GM04503 (cell line): ENCODE data around the gene ANKRD6.

Source experiments
- DNase-seq: peaks from one replicate; pipeline ENCODE4 v3.0.0-alpha.2; 2012; ENCODE audit warnings: low read depth

ANKRD6 gene

DNA sequence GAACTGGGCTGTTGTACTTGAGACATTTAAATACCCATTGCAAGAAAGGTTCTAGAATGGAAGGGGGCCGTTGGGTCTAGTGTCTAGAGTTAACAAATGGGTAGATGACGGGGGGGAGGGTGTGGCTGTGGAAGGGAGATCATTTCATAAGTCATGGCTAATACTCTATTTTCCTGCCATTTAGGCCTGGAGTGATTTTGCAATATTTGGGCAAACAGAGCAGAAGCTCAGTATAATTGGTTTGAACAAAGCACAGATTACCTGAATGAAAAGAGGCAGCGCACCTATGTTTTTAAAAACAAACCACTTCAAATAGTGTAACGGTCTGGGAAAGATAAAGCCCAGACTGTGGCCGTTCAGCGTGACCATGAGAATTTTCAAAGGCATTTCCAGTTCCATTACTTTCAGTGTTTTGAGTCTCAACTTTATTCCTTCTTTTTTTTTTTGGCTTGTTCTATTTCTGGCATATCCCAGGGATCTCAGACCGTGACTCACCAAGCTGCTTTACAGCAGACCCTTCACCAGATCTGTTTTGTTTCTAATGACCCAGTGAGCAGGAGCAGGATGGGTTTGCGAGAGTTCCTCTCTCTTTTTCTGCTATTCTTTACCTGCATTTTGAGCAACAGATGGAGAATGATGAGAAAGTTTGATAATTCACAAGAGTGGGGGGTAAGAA lies 131.9 kb downstream of the ANKRD6 start:
- DNase-seq = no peak

DNA sequence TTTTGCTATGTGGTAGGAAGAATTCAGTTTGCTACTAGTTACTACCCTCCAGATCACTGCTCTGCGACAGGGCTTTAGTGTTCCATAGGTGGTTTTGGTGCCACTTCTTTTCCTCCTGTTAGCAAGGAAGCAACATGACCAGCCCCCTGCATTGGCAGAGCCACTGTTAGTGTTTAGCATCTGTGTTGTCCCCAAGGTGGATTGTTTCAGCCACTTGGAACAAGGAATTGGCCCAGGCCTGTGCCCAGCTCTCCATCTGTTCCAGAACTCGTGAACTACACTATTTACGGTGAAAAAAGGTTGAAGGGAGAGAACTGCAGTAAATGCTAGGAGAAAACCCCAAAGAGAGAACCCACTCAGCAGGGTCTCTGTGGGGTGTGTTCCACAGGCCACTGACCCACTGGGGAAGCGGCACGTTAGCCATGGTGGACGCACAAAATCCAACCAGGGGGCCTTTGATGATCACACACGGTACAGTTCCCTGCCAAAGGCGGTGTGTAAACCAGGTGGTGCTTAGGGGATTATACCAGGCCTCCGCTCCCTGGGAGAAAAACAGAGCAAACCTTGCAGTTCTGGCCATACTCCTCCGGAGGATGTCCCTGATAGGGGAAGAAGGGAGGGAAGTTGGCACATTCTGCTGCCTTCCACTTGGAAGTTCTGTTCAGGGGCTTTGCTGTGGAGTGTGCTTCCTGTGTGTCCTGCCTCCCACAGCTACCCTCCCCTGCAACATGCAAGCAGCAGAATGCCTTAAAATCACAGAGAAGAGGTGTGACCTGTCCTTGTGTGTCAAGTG lies 133.3 kb downstream of the ANKRD6 start:
- DNase-seq = no peak

DNA sequence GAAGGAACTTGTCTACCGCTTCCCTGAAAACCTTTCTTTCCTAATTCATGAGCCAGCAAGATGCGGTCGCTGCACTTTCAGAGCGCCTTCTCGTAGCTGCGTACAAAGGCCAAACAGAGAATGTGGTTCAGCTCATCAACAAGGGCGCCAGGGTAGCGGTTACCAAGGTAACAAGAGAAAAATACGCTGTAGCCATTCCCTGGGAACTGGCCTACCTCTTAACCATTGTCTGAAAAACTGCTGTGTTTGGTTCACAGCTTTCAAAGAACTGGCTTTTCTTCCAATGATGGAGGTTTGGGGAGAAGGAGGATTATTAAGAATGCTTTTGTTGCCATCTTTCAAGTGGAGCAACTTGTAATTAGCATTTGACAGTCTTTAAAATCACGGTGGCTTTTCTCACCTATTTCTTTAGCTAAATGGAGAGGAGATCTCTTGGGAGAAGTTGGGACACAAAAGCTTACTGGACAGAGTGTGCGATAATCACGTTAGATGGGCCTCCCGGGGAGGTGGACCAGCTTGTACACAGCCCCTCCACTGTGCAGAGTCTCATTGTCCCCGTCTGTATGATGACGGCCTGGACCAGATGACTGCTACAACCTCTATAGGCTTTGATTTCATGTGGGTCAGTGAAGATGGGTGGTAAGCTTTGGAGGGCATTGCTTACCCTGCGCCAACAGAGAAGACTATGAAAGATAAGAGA lies 134.1 kb downstream of the ANKRD6 start:
- DNase-seq = no peak

- no peak for DNase-seq
These were observed 134.9 kb downstream of the ANKRD6 start for GRCh38 chr6:89567630-89568390.

DNA sequence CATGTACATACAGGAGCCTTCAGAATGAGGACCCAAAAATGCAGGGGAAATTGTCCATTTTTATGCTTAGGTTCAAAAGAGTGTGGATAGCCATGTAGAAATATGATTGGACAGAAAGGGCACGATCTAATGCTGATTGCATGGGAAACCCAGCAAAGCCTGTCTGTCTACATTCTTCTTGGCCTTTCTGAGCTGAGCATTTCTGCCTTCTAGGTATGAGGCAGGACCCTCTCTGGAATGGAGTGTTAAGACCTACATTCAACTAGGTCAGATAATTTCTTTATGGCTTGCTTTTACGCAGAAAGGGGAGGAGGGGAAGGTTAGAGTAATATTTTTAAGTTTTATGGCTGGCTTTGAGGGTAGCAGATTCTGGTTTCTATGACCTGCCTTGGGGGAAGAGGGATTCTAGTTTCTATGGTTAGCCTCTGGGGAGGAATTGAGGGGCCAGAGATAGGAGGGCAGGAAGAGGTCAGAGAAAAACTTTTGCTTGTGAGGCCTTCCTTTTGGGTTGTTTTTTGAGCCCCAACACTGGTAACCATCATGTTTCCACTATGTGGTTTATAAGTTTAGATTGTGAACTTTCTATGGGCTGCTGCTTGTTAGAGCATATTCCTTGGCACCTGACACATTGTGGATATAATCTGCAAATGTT lies 142.1 kb downstream of the ANKRD6 start:
- DNase-seq = no peak

DNA sequence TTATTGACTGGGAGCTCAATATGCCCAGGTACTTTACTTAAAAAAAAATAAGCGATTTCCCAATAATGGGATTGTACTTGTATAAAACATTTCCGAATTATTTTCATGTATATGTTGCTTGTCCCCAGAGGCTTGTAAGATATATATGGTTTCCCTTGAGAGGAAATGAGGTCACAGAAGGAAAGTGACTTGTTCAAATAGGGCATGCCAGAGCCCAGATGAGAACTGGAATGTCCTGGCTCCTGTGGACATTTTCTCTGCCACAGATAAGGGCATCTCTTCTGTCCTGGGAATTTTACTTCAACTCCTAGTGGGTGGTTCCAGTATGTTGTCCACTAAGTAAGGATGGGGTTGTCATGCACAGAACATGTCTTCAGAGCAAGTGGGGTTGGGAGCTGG lies 142.6 kb downstream of the ANKRD6 start:
- no peak for DNase-seq

GRCh38 chr6:89580997-89581666 lies 148.2 kb downstream of the ANKRD6 start:
- DNase-seq = no peak

DNA sequence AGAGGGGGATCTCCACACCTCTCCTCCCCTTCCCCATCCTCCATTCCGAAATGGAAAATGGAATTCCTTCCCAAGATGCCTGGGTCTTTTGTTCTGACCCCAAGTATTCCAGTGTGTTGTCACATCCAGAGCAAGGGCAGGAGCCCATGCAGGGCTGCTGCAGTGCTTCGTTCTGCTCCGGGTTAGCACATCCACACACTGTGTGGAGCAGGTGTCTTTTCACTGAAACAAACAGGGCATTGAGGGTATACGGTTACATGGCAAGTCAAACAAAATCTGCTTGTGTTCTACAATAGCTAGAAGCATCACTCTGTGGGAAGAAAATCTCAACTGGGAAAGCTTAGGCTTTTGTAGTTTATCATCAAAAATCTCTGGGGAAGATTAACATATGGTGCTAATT lies 148.7 kb downstream of the ANKRD6 start:
- no peak for DNase-seq

DNA sequence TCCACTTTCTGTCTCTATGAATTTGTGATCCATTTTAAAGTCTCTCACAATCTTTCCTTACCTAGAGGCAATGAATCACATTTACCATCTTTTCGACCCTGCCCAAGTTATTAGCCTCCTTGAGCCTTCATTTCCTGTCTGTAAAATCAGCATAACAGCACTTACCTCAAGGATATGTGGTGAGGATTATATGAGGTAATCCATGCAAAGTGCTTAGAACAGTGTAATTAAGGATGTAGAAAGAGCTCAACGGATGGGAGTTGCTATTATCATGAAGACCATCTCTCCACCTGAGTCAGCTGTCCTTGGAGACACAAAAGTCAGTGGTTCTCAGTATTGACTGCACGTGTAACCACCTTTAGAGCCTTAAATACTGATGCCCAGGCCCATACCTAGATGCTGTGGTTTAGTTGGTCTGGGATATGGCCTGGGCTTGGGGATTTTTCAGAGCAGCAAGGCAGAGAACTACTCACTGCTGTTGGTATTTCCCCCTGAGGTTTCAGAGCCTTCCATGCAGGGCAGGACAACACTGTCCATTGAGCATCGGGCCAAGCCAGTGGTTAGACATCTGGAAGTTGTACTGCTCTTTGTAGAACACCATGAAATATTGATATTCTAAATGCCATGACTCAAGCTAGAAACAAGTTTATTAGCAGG lies 149.8 kb downstream of the ANKRD6 start:
- no peak for DNase-seq

GRCh38 chr6:89583559-89583958 lies 150.6 kb downstream of the ANKRD6 start:
- DNase-seq = no peak

GRCh38 chr6:89584539-89584938 lies 151.6 kb downstream of the ANKRD6 start:
- no peak for DNase-seq

GRCh38 chr6:89585154-89585553 lies 152.2 kb downstream of the ANKRD6 start:
- DNase-seq = no peak

- no peak for DNase-seq
These were observed 156.5 kb downstream of the ANKRD6 start for GRCh38 chr6:89589297-89590025.

GRCh38 chr6:89590133-89590532 lies 157.2 kb downstream of the ANKRD6 start:
- no peak for DNase-seq

DNA sequence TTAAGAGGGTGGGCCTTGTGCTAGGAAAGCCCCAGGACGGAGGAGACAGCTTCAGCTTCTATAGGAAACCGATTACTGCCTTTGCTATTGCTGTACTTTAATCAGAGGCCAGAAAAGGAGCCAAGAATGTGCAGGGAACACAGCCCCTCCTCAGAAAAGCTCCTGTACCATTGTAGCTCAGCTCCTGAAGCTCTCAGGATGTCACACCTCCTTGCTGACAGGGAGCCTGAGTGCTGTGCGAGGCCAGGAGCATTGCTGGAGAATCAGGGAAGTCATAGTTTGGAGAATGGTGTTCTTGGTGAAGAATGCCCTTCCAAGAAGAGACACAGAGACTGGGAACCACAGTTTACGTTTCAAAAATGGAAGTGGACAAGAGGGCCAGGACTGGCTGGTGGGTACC lies 158.8 kb downstream of the ANKRD6 start:
- no peak for DNase-seq

DNA sequence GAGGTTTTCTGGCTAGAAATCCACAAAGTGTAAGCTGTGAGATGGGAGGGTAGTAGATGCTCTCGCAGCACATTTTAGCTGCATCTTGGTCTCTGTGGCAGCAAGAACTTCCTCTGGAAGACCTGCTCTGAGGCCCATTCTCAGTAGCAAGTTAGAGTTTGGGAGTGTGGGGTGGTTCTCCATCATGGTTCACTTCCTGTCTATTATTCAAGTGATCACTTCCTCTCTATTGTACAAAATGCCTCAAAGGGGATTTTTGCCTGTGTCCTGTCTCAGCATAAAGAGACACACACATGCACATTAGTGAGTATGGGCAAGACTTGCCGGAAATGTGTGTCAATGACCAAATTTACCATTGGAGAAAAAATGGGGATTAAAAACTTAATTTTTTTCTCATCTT lies 163.1 kb downstream of the ANKRD6 start:
- no peak for DNase-seq

DNA sequence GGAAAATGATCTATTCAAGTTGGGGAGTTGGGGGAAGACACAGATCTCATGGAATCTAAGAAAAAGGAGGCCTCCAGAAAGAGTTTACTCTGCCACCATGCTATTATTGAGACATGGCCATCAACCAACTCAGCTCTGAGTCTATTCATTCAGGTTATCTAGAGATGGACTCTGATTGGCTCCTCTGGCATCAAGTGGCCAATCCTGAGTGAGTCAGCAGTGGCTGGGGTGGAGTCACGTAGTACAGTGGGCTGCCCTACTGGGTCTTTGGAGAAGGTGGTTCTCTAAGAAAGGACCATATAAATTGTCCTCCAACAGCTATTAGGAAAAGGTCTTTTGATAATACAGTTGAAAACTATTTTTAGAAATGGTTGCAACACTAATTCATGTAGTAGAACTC lies 163.5 kb downstream of the ANKRD6 start:
- DNase-seq = no peak

- no peak for DNase-seq
These were observed 164.4 kb downstream of the ANKRD6 start for GRCh38 chr6:89597372-89597771.

GRCh38 chr6:89597988-89598387 lies 165.0 kb downstream of the ANKRD6 start:
- no peak for DNase-seq

GRCh38 chr6:89599727-89600126 lies 166.8 kb downstream of the ANKRD6 start:
- no peak for DNase-seq
